GM21737 (cell line): ENCODE results near the gene SLC4A1AP.
"Not testable (repeated sequence)": the region's sequence is repeated elsewhere in the genome, so short reads cannot be mapped to it uniquely, and the experiment has no call there.

Experiments used
- ATAC-seq: cut with Tn5 transposase; IDR thresholded peaks from one replicate; pipeline ENCODE4 v1.9.1; 2021; ENCODE audit warnings: mild to moderate bottlenecking, moderate library complexity; ENCODE audit not compliant: unreplicated experiment

The SLC4A1AP gene

GRCh38 chr2:27652341-27652740, 11.3 kb upstream of the SLC4A1AP start:
- ATAC-seq, result no peak

- no peak for ATAC-seq
These were observed 10.9 kb upstream of the SLC4A1AP start for GRCh38 chr2:27652790-27653189.

DNA sequence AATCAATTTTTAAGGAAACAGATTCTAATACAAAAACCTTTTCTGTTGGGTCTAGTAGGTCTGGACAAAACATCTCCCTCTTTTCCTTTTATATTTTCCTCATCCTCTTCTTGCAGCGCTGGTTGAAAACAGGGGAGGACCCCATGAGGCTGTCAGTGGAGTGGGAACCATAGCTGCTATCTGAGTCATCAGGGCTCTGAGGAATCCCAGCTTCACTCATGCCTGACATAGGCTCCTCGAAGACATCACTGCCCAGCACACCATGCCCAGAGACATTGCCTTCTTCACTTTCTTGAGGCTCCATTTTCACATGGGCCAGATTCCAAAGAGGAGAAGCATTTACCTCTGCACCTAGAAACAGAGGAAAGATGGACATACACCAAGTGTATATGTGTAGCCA, 10.3 kb upstream of the SLC4A1AP start:
- no peak for ATAC-seq

GRCh38 chr2:27655155-27655951, 8.3 kb upstream of the SLC4A1AP start:
- ATAC-seq, result no peak

- ATAC-seq, result no peak
These were observed 2.3 kb upstream of the SLC4A1AP start for GRCh38 chr2:27661371-27661770.

- no peak for ATAC-seq
These were observed 475 bp downstream of the SLC4A1AP start for GRCh38 chr2:27664154-27664574.

DNA sequence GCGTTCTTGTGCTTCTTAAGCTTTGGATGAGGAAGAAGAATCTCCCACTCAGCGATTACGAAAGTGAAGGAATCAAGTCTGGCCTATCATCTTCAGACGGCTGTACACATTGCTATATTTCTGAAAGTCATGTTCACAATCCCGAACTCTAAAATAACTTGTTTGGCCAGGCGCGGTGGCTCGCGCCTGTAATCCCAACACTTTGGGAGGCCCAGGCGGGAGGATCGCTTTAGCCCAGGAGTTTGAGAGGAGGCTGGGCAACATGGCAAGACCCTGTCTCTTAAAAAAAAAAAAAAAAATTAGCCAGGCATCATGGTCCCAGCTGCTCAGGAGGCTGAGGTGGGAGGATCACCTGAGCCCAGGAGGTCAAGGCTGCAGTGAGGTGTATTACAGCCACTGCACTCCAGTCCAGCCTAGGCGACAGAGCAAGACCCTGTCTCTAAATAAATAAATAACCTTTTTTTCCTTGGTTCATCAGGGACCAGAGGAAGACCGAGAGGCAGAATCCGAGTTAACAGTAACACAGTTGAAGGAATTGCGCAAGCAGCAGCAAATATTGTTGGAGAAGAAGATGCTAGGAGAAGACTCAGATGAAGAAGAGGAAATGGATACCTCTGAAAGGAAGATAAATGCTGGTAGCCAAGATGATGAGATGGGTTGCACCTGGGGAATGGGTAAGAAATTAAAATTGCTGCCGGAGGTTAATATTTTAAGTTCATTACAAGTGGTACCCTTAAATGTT, 1.1 kb downstream of the SLC4A1AP start:
- no peak for ATAC-seq

- ATAC-seq, result no peak
These were observed 3.8 kb downstream of the SLC4A1AP start for GRCh38 chr2:27667446-27667845.

DNA sequence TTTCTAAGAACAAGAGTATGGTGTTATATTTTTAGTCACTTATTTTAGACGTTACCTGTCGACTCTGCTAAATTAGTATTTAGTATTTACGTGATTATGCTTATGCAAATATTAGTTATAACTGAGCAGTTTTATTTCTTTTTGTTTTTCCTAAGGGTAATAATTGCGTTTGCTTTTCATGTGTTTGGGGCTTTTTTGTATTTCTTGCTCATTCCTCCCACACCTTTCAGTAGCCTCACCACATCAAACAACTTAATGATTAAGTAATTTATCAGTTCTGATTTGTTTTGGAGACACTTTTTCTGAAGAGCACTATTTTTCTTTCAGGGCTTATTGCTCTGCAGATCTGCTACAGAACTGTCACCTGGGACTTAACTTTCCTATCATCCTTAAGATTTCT, 7.5 kb downstream of the SLC4A1AP start:
- no peak for ATAC-seq

- no peak for ATAC-seq
These were observed 9.2 kb downstream of the SLC4A1AP start for GRCh38 chr2:27672723-27673486.

DNA sequence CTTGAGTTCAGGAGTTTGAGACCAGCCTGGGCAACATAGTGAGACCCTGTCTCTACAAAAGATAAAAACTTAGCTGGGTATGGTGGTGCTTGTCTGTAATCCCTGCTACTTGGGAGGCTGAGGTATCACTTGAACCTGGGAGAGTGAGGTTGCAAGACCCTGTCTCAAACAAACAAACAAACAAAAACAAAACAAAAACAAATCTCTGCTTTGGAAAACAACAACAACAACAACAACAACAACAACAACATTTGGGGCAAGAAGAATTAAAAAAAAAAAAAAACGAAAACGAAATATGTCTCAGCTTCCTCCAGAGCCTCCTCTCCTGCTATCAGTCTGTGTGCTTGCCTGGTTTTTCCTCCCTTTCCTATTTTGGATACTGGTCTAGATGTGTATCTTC, 16.9 kb downstream of the SLC4A1AP start:
- no peak for ATAC-seq

GRCh38 chr2:27681841-27682240, 18.2 kb downstream of the SLC4A1AP start:
- no peak for ATAC-seq

GRCh38 chr2:27682334-27682771, 18.7 kb downstream of the SLC4A1AP start:
- not testable (repeated sequence) for ATAC-seq

GRCh38 chr2:27683390-27684071, 19.8 kb downstream of the SLC4A1AP start:
- peak; percentile 61 for ATAC-seq

DNA sequence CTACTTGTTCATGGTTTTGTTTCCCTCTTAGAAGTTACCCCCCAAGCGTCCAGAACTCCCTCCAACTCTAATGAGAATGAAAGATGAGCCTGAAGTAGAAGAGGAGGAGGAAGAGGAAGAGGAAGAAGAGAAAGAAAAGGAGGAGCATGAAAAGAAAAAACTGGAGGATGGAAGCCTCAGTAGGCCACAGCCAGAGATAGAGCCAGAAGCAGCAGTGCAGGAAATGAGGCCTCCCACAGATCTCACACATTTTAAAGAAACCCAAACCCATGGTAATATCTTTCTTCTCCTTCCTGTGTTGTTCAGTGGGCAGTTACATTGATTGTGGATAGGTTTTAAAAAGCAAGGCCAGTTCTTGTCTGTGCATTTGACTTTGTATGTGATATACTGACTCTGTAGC, 21.3 kb downstream of the SLC4A1AP start:
- not testable (repeated sequence) for ATAC-seq

DNA sequence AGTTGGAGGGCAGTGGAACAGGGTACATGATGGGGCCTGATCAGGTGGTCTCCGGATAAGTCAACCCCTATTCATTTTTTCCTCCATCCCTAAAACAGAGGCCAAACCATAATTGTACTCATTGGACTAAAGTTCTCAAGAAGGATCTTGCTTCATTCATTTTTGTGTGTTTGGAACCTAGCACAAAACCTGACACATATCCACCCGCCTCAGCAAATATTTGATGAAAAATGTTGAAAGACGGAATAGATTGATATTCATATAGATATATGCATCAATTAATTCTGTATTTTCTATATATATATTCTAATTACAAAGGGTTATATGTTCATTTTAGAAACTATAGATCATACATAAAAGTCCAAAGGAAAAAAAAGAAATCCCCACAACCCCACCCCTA, 21.9 kb downstream of the SLC4A1AP start:
- ATAC-seq, result no peak

- ATAC-seq, result no peak
These were observed 23.5 kb downstream of the SLC4A1AP start for GRCh38 chr2:27687232-27687631.

GRCh38 chr2:27689424-27689823, 25.7 kb downstream of the SLC4A1AP start:
- no peak for ATAC-seq

DNA sequence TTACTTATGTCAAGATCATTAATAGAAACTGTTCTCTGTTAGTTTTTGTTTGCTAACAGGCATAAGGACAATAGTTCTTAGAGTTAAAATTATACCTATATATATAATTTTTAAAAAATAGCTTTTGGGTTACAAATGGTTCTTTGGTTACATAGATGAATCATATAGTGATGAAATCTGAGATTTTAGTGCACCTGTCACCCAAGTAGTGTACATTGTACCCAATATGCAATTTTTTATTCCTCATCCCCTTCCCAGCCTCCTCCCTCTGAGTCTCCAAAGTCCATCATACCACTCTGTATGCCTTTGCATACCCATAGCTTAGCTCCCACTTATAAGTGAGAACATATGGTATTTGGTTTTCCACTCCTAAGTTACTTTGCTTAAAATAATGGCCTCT, 26.4 kb downstream of the SLC4A1AP start:
- ATAC-seq, result no peak

- ATAC-seq, result no peak
These were observed 34.0 kb downstream of the SLC4A1AP start for GRCh38 chr2:27697660-27698059.

DNA sequence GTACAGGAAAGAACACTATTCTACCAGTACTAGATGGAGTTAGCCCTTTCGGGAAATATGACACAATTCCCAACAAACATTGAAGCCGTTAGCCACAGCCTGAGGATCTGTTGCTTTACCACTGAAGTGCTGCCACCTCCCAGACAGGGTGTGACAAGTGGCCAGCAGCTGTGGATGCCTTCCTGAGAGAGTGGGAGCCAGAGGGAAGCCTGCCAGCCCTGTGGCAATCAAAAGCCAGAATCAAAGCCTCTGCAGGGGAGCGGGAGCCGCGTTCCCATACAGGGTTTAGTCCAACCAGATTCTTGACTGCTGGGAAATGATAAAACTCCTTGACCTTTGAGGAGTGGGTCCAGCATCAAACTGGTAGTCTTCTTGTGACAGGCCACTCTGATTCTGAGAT, 38.0 kb downstream of the SLC4A1AP start:
- no peak for ATAC-seq
